ENCODE results near the gene DDRGK1.

Gene DDRGK1

DNA sequence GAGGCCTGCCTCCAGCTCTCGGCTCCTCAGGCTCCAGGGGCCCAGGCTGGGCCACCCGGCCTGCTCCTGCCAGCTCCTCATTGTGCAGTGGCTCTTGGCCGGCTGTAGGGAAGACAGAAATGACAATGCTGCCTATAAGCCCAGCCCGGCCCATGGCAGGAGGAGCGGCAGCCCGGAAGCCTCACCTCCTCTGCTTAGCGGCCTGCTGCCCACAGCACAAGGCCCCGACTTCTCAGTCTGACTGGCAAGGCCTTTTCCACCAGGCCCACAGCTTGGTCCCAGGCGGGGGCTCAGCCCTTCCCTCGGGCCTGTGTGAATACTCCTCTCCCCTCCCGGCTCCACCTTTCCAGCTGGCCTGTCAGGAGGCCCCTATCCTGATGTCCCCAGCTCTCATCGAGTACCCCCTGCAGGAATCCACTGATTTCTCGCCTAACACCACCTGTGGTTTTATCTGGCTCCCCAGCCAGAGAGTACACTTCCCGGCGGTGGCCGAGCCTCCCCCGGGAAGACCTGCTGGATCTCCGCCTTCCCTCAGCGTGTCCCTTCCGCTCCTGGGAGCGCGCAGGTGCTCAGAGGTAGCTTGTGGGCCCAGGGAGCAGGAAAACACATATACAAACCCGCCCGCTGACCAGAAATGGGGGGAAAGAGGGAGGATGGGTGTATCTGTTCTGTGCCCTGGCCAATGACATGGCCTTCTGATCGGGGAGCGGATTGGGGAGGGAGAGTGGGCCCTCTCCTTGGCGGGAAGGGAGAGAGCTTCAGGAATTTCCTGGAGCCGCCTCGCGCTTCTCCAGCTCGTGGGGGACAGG lies 963 bp downstream of the DDRGK1 start:
- peak; percentile 52 for DNase-seq (ENCODE audit: low read depth)

GRCh38 chr20:3202965-3203314 lies 1.5 kb downstream of the DDRGK1 start:
- TF ChIP-seq CTCF (IDR thresholded peaks at IDR 0.05; ENCODE audit: insufficient read depth, low read depth, low read length, missing control alignments): no peak
- peak overlapping the region; percentile 73 for H3K4me3 ChIP-seq (ENCODE audit: low read depth, low read length)
- no peak for DNase-seq (ENCODE audit: low read depth)

More for the DNA sequence above, 963 bp downstream of the DDRGK1 start:
- peak overlapping the region; percentile 73 for H3K4me3 ChIP-seq (ENCODE audit: low read depth, low read length)
- TF ChIP-seq CTCF (IDR thresholded peaks at IDR 0.05; ENCODE audit: insufficient read depth, low read depth, low read length, missing control alignments): no peak

DNA sequence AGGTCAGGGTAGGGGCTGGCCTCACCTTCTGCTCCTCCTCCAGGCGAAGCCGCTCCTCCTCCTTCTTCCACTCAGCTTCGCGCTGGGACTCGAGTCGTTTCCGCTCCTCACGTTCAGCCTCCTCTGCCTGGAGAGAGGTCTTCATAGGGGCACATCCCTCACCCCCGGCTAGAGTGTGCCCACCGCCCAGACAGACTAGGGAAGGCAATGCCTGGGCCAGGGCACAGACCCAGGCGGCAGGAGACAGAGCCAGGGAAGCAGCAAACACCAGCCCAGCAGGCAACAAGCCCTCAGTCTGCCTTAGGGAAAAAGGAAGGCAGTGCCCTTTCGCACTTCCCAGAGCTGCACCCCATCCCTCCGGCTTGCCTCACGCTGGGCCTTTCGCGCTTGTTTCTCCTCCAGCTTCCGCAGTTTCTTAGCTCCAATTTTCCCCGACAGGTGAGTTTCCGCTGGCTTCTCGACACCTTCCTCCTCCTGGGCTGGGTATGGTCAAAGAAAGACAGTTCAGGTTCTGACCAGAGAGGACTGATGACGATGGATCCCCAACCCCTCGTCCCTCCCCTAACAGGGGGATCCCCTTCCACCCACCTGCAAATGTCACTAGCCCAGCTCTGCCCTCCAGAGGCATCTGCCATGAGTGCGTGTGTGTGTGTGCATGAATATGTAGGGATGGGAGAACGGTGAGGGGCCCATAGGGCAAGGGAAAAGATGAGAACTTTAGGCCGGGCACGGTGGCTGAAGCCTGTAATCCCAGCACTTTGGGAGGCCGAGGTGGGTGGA lies 4.3 kb downstream of the DDRGK1 start:
- no peak overlapping the region for H3K4me3 ChIP-seq (ENCODE audit: low read depth, low read length)
- no peak for DNase-seq (ENCODE audit: low read depth)
- TF ChIP-seq CTCF (IDR thresholded peaks at IDR 0.05; ENCODE audit: insufficient read depth, low read depth, low read length, missing control alignments): no peak

DNA sequence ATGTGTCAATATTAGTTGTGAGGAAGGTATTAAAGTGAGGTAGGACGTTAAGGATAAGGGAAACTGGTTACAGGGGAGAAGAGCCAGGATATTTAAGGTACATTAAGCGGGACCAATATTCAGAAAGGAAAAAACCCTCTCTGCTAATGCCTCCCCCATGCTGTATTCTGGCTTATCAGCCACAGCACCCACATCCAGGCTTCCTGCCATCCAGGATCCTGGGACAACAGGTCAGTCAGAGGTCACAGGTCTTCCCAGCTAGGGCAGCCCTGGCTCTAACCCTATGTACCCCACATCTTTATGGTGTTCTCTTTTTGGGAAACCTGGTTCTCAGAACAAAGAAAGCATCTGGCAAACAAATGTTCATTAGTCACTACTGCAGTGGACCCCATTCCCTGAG lies 5.3 kb downstream of the DDRGK1 start:
- no peak for TF ChIP-seq CTCF (IDR thresholded peaks at IDR 0.05; ENCODE audit: insufficient read depth, low read depth, low read length, missing control alignments)
- no peak for DNase-seq (ENCODE audit: low read depth)
- H3K4me3 ChIP-seq (ENCODE audit: low read depth, low read length): no peak overlapping the region

DNA sequence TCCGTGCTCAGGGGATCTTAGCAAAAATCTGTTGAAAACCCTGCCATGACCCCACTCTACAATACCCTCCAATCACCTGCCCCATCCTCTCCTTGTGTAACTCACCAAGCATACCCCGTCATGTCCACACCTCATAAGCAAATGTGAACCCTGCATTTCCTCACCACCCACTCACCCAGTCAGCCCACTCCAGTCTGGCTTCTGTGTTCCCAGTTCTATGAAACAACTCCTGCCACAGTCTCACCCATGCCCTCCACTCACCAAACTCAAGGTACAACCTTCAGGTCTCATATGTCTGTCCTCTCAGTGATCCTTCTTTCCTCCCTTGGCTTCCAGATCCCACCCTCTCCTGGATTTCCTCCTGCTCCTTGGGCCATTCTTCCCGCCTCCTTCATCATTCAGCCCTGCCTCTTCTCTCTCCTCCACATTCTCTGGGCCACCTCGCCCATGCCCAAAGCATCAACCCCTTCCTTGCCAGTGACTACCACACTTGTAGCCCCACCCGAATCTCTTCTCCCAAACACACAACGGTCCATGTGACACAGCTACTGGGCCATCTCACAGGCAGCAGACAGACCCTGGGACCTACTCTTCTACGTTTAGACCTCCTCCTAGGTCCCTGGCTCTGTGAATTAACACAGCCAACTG lies 8.8 kb downstream of the DDRGK1 start:
- H3K4me3 ChIP-seq (ENCODE audit: low read depth, low read length): no peak overlapping the region
- DNase-seq (ENCODE audit: low read depth): no peak
- TF ChIP-seq CTCF (IDR thresholded peaks at IDR 0.05; ENCODE audit: insufficient read depth, low read depth, low read length, missing control alignments): no peak

GRCh38 chr20:3194617-3195280 lies 9.7 kb downstream of the DDRGK1 start:
- DNase-seq (ENCODE audit: low read depth): no peak

More at GRCh38 chr20:3194617-3195280, 9.7 kb downstream of the DDRGK1 start:
- H3K4me3 ChIP-seq (ENCODE audit: low read depth, low read length): no peak overlapping the region
- TF ChIP-seq CTCF (IDR thresholded peaks at IDR 0.05; ENCODE audit: insufficient read depth, low read depth, low read length, missing control alignments): no peak

All from GM12865 (cell line).